H1 (cell line): ENCODE results near the gene NR2C2AP. TPM values are rescaled to one million over a fixed set of nuclear protein-coding genes. Genes with fewer than 3 reads are reported as not detected.

ENCODE experiments used
- CTCF ChIA-PET: fragments of 300-600 bp; sonication (Branson Sonifier 250); formaldehyde crosslinking; loops from one replicate; lab custom pipeline; 2021; ENCODE audit not compliant: partially characterized antibody; lab: Charles Lee
- POLR2A ChIA-PET: fragments of 300-600 bp; sonication (Branson Sonifier 250); formaldehyde crosslinking; loops from one replicate; lab custom pipeline; 2021; ENCODE audit warnings: inconsistent platforms; ENCODE audit not compliant: partially characterized antibody; lab: Charles Lee
- DNase-seq, 2 experiments: peaks; one replicate each; pipeline versions ENCODE4 v3.0.0 to v3.0.0-alpha.2; 2010 to 2022; ENCODE audit warnings: low spot score in 2 of 2, low read depth in 1 of 2, mixed read lengths in 1 of 2
- FAIRE-seq: peaks from 2 replicates; lab custom pipeline; 2011; peaks lifted over from hg19 to GRCh38; lab: Jason Lieb, UNC
- H2AFZ ChIP-seq: 2 replicates; pipeline ENCODE4 v1.8.1; 2012; ENCODE audit warnings: low read length, inconsistent platforms
- H2AK5ac ChIP-seq: 2 replicates; pipeline ENCODE4 v1.6.1; 2013; ENCODE audit warnings: low read depth, low read length
- H2BK120ac ChIP-seq: replicated peaks from 2 replicates; pipeline ENCODE3; 2013; ENCODE audit warnings: low read depth, low read length, inconsistent platforms
- H2BK12ac ChIP-seq: 2 replicates; pipeline ENCODE4 v1.6.1; 2013; ENCODE audit warnings: low read depth, low read length
- H2BK15ac ChIP-seq: 2 replicates; pipeline ENCODE4 v1.6.1; 2013; ENCODE audit warnings: low read length
- H2BK20ac ChIP-seq: 2 replicates; pipeline ENCODE4 v1.6.1; 2013; ENCODE audit warnings: low read length
- H2BK5ac ChIP-seq: 2 replicates; pipeline ENCODE4 v1.6.1; 2013; ENCODE audit warnings: low read depth, low read length
- H3K14ac ChIP-seq: 2 replicates; pipeline ENCODE4 v1.6.1; 2013; ENCODE audit warnings: inconsistent platforms; ENCODE audit not compliant: insufficient read length
- H3K18ac ChIP-seq: 2 replicates; pipeline ENCODE4 v1.6.1; 2013; ENCODE audit warnings: low read length; ENCODE audit errors: extremely low read depth
- H3K23ac ChIP-seq: 2 replicates; pipeline ENCODE4 v1.6.1; 2013; ENCODE audit warnings: inconsistent platforms; ENCODE audit not compliant: insufficient read length
- H3K23me2 ChIP-seq: 2 replicates; pipeline ENCODE4 v1.6.1; 2013; ENCODE audit warnings: low read depth, low read length
- H3K27ac ChIP-seq: 2 replicates; pipeline ENCODE4 v1.6.1; 2011; ENCODE audit warnings: low read depth, low read length, inconsistent platforms
- H3K27me3 ChIP-seq, 4 experiments: replicated peaks in 1 of 4; 1 replicate in 1 of 4; 2 replicates in 3 of 4; pipeline versions ENCODE4 v1.6.1 to v1.8.1; 2011 to 2013; ENCODE audit warnings: low read length in 3 of 4, mild to moderate bottlenecking in 3 of 4, inconsistent platforms in 2 of 4, mixed read lengths in 2 of 4, moderate library complexity in 1 of 4; ENCODE audit not compliant: control insufficient read depth in 3 of 4, insufficient read depth in 3 of 4; ENCODE audit errors: extremely low read depth in 1 of 4
- H3K36me3 ChIP-seq, 4 experiments: 2 replicates each; pipeline versions ENCODE4 v1.6.1 to v1.8.1; 2011 to 2013; ENCODE audit warnings: mild to moderate bottlenecking in 4 of 4, low read length in 3 of 4, moderate library complexity in 2 of 4, control low read depth in 1 of 4, inconsistent platforms in 1 of 4; ENCODE audit not compliant: insufficient read depth in 4 of 4, control insufficient read depth in 2 of 4
- H3K4ac ChIP-seq: replicated peaks from 2 replicates; pipeline ENCODE3; 2013; ENCODE audit warnings: low read length, low read depth, mixed read lengths, inconsistent platforms; ENCODE audit not compliant: insufficient read length
- H3K4me1 ChIP-seq, 4 experiments: replicated peaks in 1 of 4; 1 replicate in 1 of 4; 2 replicates in 3 of 4; pipeline versions ENCODE4 v1.6.1 to v1.8.1; 2011 to 2013; ENCODE audit warnings: low read length in 3 of 4, inconsistent platforms in 2 of 4, mixed read lengths in 1 of 4; ENCODE audit not compliant: insufficient read depth in 4 of 4, control insufficient read depth in 3 of 4
- H3K4me2 ChIP-seq, 2 experiments: 2 replicates each; pipeline versions ENCODE4 v1.6.1 to v1.8.1; 2011 to 2013; ENCODE audit warnings: low read depth in 2 of 2, low read length in 2 of 2, control low read depth in 1 of 2, inconsistent platforms in 1 of 2, mild to moderate bottlenecking in 1 of 2; ENCODE audit not compliant: insufficient read depth in 1 of 2
- H3K4me3 ChIP-seq, 4 experiments: fragments of 200-600, 300-600 bp in 1 of 4; sonication (generic), shearing (Covaris generic), sonication (Bioruptor Twin) in 1 of 4; 2 replicates each; pipeline versions ENCODE4 v1.5.1 to v1.8.1; 2011 to 2016; ENCODE audit warnings: low read length in 4 of 4, low read depth in 3 of 4, control low read depth in 2 of 4, inconsistent platforms in 2 of 4, mild to moderate bottlenecking in 2 of 4, mixed read lengths in 1 of 4, moderate library complexity in 1 of 4; ENCODE audit not compliant: insufficient read depth in 2 of 4; ENCODE audit errors: extremely low read depth in 1 of 4
- H3K56ac ChIP-seq: replicated peaks from 2 replicates; pipeline ENCODE3; 2013; ENCODE audit warnings: low read depth, mild to moderate bottlenecking, mixed read lengths, low read length, inconsistent platforms; ENCODE audit not compliant: insufficient read length
- H3K79me1 ChIP-seq: 2 replicates; pipeline ENCODE4 v1.6.1; 2013; ENCODE audit warnings: low read depth, low read length, control low read depth
- H3K79me2 ChIP-seq, 2 experiments: 2 replicates each; pipeline versions ENCODE4 v1.6.1 to v1.8.1; 2012 to 2013; ENCODE audit warnings: low read length in 2 of 2, mild to moderate bottlenecking in 2 of 2, inconsistent platforms in 1 of 2; ENCODE audit not compliant: insufficient read depth in 2 of 2, control insufficient read depth in 1 of 2
- H3K9ac ChIP-seq, 4 experiments: replicated peaks in 1 of 4; 1 replicate in 1 of 4; 2 replicates in 3 of 4; pipeline versions ENCODE4 v1.6.1 to v1.8.1; 2011 to 2013; ENCODE audit warnings: low read depth in 3 of 4, low read length in 3 of 4, control low read depth in 2 of 4, mild to moderate bottlenecking in 2 of 4, moderate library complexity in 2 of 4, inconsistent platforms in 1 of 4; ENCODE audit errors: extremely low read depth in 1 of 4
- H3K9me3 ChIP-seq, 2 experiments: 2 replicates each; pipeline versions ENCODE4 v1.6.1 to v1.8.1; 2012 to 2013; ENCODE audit warnings: mild to moderate bottlenecking in 2 of 2, moderate library complexity in 2 of 2, control low read depth in 1 of 2, inconsistent platforms in 1 of 2, low read depth in 1 of 2, low read length in 1 of 2, mixed read lengths in 1 of 2; ENCODE audit not compliant: insufficient read depth in 2 of 2
- H4K20me1 ChIP-seq, 2 experiments: replicated peaks in 1 of 2; 2 replicates each; pipeline versions ENCODE3 to v1.8.1; 2011 to 2013; ENCODE audit warnings: inconsistent platforms in 2 of 2, low read length in 2 of 2, mild to moderate bottlenecking in 1 of 2; ENCODE audit not compliant: insufficient read depth in 2 of 2, control insufficient read depth in 1 of 2
- H4K5ac ChIP-seq: 2 replicates; pipeline ENCODE4 v1.6.1; 2013; ENCODE audit warnings: low read length, low read depth, mixed read lengths, inconsistent platforms; ENCODE audit not compliant: insufficient read length
- H4K8ac ChIP-seq: 2 replicates; pipeline ENCODE4 v1.8.0; 2013; ENCODE audit warnings: mild to moderate bottlenecking, moderate library complexity, low read length, inconsistent platforms; ENCODE audit not compliant: insufficient read depth; ENCODE audit errors: extremely low read depth
- H4K91ac ChIP-seq: replicated peaks from 2 replicates; pipeline ENCODE3; 2013; ENCODE audit warnings: low read length, mixed read lengths, inconsistent platforms; ENCODE audit not compliant: insufficient read length
- POLR2A ChIP-seq, 2 experiments: IDR thresholded peaks; 1 replicate in 1 of 2; 2 replicates in 1 of 2; pipeline ENCODE4 v1.6.1; 2011; ENCODE audit warnings: low read depth in 2 of 2, low read length in 2 of 2, mild to moderate bottlenecking in 2 of 2; ENCODE audit errors: control extremely low read depth in 1 of 2
- ZNF274 ChIP-seq: IDR thresholded peaks from 2 replicates; pipeline ENCODE4 v1.7.0; 2012; ENCODE audit warnings: low read length, borderline replicate concordance; ENCODE audit errors: extremely low read depth
- polyA plus RNA-seq, 7 experiments: library from polyadenylated mRNA; depleted of rRNA in 3 of 7; stranded (reverse) in 5 of 7; unstranded in 2 of 7; fragments of >200 nt in 5 of 7; fragments of 200-250 nt in 2 of 7; gene quantifications; 1 replicate in 5 of 7; 2 replicates in 1 of 7; 4 replicates in 1 of 7; pipeline versions ENCODE4 v1.2.1 to v1.2.3, GENCODE V29; 2011 to 2013; ENCODE audit warnings: missing spikeins in 2 of 7, mixed read lengths in 2 of 7
- total RNA-seq: library from RNA; stranded (reverse); fragmentation: NEBNext Ultra II Directional; extraction: Animal tissue kit (Norgen Biotek cat#: 25700); gene quantifications from 2 replicates; pipeline ENCODE4 v1.2.1, GENCODE V29; 2021

NR2C2AP gene
- total and polyA plus RNA-seq, 2 of the 8 experiments (the other 6 are each of a cell fraction or from before 2014, with no cell fraction given): 16.4 to 20.5 TPM

- Histone ChIP-seq H3K23me2 (no peaks in the 10 kb centered on the region), H3K18ac (no peak overlapping the region), H3K4me1 (no peaks in the 10 kb centered on the region), H3K9ac (no peak overlapping the region), H2BK12ac (no peak overlapping the region), H2BK20ac (no peak overlapping the region), H3K79me2 (no peaks in the 10 kb centered on the region), H3K4me3 (no peak overlapping the region), H3K27ac (no peak overlapping the region), H3K23ac (no peak overlapping the region), H3K4me2 (no peak overlapping the region), H2BK15ac (no peak overlapping the region), H4K91ac (no peak overlapping the region), H3K79me1 (no peaks in the 10 kb centered on the region), H4K5ac (no peak overlapping the region), H3K36me3 (no peaks in the 10 kb centered on the region), H3K4ac (no peak overlapping the region), H2AK5ac (no peak overlapping the region), H3K9me3 (peaks cover 7 to 13% of the 10 kb centered on the region in 2 experiments), H3K56ac (no peak overlapping the region), H2BK120ac (no peak overlapping the region), H2AFZ (no peak overlapping the region), H3K14ac (no peak overlapping the region), H2BK5ac (no peak overlapping the region), H4K8ac (no peak overlapping the region), H3K27me3 (no peaks in the 10 kb centered on the region; a peak in 2 of 7 replicates), H4K20me1 (no peaks in the 10 kb centered on the region)
- POLR2A ChIA-PET: no interaction called here
- DNase-seq (no peak), FAIRE-seq (no peak)
- CTCF ChIA-PET: interaction anchor here (0.6 kb wide), 1 partner anchor 46 kb away, joined by 3 read pairs; no protein-coding TSS in a partner anchor
- TF ChIP-seq POLR2A (IDR thresholded peaks at IDR 0.05; ENCODE audit: control extremely low read depth in 1 of 2, low read depth in 2 of 2, low read length in 2 of 2) (no peak), ZNF274 (no peak)
These were observed 33.0 kb upstream of the NR2C2AP start for GRCh38 chr19:19236173-19236572.
